Measurements from ENCODE around the gene NRXN3. TPM values are rescaled to one million over a fixed set of nuclear protein-coding genes. Genes with fewer than 3 reads are reported as not detected.

NRXN3 gene
- total RNA-seq, 1 donor from 2014 or later: 5.9 TPM

DNA sequence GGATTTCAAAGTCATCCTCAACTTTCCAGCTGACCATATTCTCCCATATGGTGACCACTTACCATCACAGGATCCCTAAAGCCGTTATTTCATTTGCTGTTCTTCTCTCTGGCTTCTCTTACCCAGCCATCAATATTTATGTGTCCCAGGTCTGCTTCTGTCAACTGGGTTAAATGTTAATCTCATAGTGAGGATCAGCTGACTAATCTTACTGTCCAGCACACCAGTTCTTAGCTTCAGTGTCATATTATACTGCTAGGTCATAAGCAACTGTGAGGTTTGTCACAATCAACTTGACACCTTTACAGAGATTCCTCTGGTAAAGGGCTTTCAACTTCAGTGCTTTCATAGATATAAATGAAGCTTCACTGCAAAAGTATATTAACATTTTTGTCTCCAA, 1746.7 kb downstream of the NRXN3 start:
- no peak overlapping the region for H2AFZ ChIP-seq (replicated peaks)

More for the DNA sequence above, 1746.7 kb downstream of the NRXN3 start:
- Histone ChIP-seq H3K4me2 (no peak overlapping the region), H4K20me1 (ENCODE audit: low read depth) (no peaks in the 10 kb centered on the region), H3F3A (ENCODE audit: low read depth) (no peaks in the 10 kb centered on the region), H3K9me3 (ENCODE audit: low read depth) (peaks cover 4% of the 10 kb centered on the region), H3K4me1 (no peaks in the 10 kb centered on the region), H3K36me3 (no peaks in the 10 kb centered on the region), H3K4me3 (no peak overlapping the region), H3K27ac (no peak overlapping the region), H3K27me3 (no peaks in the 10 kb centered on the region), H3K79me2 (ENCODE audit: low read depth) (no peaks in the 10 kb centered on the region), H3K9ac (no peak overlapping the region)
- DNase-seq (ENCODE audit: low spot score): no peak
- TF ChIP-seq EZH2phosphoT487 (IDR thresholded peaks at IDR 0.05) (no peak), EZH2 (IDR thresholded peaks at IDR 0.05) (no peak)
- TF ChIP-seq, protein P1, sequence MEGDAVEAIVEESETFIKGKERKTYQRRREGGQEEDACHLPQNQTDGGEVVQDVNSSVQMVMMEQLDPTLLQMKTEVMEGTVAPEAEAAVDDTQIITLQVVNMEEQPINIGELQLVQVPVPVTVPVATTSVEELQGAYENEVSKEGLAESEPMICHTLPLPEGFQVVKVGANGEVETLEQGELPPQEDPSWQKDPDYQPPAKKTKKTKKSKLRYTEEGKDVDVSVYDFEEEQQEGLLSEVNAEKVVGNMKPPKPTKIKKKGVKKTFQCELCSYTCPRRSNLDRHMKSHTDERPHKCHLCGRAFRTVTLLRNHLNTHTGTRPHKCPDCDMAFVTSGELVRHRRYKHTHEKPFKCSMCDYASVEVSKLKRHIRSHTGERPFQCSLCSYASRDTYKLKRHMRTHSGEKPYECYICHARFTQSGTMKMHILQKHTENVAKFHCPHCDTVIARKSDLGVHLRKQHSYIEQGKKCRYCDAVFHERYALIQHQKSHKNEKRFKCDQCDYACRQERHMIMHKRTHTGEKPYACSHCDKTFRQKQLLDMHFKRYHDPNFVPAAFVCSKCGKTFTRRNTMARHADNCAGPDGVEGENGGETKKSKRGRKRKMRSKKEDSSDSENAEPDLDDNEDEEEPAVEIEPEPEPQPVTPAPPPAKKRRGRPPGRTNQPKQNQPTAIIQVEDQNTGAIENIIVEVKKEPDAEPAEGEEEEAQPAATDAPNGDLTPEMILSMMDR (IDR thresholded peaks at IDR 0.05): no peak
- no peaks in the 10 kb centered on the region for H3K36me3 Mint-ChIP-seq
- H3K9me3 Mint-ChIP-seq: peaks cover 2% of the 10 kb centered on the region
- H3K4me1 Mint-ChIP-seq: no peaks in the 10 kb centered on the region
- no peaks in the 10 kb centered on the region for H3K27me3 Mint-ChIP-seq (ENCODE audit: insufficient read depth, low read depth)
- no peak overlapping the region for H3K4me3 Mint-ChIP-seq
- no peak overlapping the region for H3K27ac Mint-ChIP-seq

Small RNAs within 50 kb of the gene (small RNA-seq; reads per million reads assigned to genes)
- not detected for gene RNA5SP388
